ENCODE results near the gene CELSR1.
"Not testable (repeated sequence)": the region's sequence is repeated elsewhere in the genome, so short reads cannot be mapped to it uniquely, and the experiment has no call there.

Gene CELSR1

DNA sequence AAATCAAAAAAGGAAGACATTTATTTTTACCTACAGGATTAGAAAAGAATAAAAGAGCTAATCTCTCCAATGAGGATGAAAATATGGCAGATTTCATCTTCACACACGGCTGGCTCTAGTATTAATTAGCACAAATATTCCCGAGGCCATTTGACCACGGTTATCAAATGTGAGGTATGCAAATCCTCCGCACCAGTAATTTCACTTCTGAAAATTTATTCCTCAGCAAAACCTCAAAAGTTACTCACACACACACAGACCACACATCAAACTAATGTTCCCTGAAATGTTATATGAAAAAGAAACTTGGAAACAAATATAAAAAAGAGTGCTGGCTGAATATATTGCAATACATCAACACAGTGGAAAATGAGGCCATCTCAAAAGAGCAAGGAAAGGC is 32.8 kb downstream of the CELSR1 start:
- Mint-ChIP-seq H3K9me3 (no peaks in the 10 kb centered on the region), H3K4me3 (no peak overlapping the region), H3K36me3 (ENCODE audit: low read depth) (no peaks in the 10 kb centered on the region), H3K27me3 (peaks cover 21% of the 10 kb centered on the region), H3K4me1 (ENCODE audit: low read depth) (peaks cover 3% of the 10 kb centered on the region), H3K27ac (no peak overlapping the region)
- no peak for DNase-seq

DNA sequence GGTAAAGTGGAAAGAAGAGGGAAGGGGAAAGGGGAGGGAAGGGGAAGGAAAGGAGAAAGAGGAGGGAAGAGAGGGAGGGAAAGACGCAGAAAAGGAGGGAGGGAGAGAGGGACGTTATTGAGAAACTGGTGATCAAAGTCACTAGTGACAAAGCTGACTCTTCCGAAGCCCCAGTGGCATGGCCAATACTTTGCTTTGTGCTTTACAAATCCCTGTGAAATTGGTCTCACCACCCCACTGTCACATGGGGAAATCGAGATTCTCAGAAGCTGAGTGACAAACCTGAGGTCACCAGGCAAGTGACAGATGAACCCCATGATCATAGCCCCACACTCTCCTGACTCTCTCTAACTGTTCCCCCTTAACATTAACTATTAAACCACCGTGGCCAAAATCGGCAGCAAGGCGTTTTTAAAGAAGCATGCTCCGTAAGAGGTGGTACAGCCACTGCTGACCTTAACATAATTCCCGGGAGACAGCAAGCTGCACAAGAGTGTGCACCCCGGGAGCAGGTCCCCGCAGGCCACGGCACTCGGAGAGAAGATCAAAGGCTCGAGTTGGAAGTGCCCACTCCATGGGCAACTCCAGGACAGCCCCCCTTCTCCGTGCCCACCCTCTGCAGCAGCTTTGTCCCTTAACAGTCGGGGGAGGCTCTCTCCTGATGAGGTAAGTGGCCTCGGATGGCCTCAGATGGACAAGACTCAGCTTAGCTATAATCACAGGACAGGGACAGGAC is 34.8 kb downstream of the CELSR1 start:
- peaks cover 31% of the 10 kb centered on the region for H3K27me3 Mint-ChIP-seq
- H3K36me3 Mint-ChIP-seq (ENCODE audit: low read depth) = no peaks in the 10 kb centered on the region
- H3K4me3 Mint-ChIP-seq = no peak overlapping the region
- H3K4me1 Mint-ChIP-seq (ENCODE audit: low read depth) = peaks cover 11% of the 10 kb centered on the region
- no peak overlapping the region for H3K27ac Mint-ChIP-seq
- no peak for DNase-seq
- H3K9me3 Mint-ChIP-seq = no peaks in the 10 kb centered on the region

- H3K4me3 Mint-ChIP-seq = no peak overlapping the region
- DNase-seq = no peak
- peaks cover 34% of the 10 kb centered on the region for H3K27me3 Mint-ChIP-seq
- no peak overlapping the region for H3K27ac Mint-ChIP-seq
- peaks cover 11% of the 10 kb centered on the region for H3K4me1 Mint-ChIP-seq (ENCODE audit: low read depth)
- no peaks in the 10 kb centered on the region for H3K36me3 Mint-ChIP-seq (ENCODE audit: low read depth)
- H3K9me3 Mint-ChIP-seq = no peaks in the 10 kb centered on the region
Measured at GRCh38 chr22:46501701-46502100, 35.7 kb downstream of the CELSR1 start.

GRCh38 chr22:46501265-46501664 is 36.2 kb downstream of the CELSR1 start:
- H3K4me3 Mint-ChIP-seq; H3K36me3 Mint-ChIP-seq (ENCODE audit: low read depth); DNase-seq; H3K9me3 Mint-ChIP-seq; H3K27ac Mint-ChIP-seq: not testable (repeated sequence)
- H3K4me1 Mint-ChIP-seq (ENCODE audit: low read depth) = peaks cover 11% of the 10 kb centered on the region
- peaks cover 34% of the 10 kb centered on the region for H3K27me3 Mint-ChIP-seq

DNA sequence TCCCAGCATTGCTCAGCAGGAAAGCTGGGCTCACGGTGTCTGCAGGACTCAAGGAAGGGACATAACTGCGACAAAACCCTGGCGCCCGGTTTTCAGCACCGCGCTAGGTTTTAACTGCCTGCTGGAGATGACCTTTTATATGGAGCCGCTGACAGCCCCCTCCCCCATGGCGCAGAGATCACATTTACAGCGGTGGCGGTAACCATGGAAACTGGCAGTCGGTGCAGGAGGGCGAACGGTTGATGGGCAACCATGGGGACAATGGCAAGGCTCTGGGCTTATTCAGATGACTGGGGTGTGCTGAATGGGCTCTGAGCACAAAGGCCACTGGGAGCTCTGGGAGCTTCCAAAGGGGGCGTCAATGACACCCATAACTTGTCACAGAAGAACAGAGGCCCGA is 37.2 kb downstream of the CELSR1 start:
- H3K9me3 Mint-ChIP-seq = no peaks in the 10 kb centered on the region
- no peaks in the 10 kb centered on the region for H3K36me3 Mint-ChIP-seq (ENCODE audit: low read depth)
- H3K4me3 Mint-ChIP-seq = no peak overlapping the region
- no peak overlapping the region for H3K27ac Mint-ChIP-seq
- no peak for DNase-seq
- peaks cover 34% of the 10 kb centered on the region for H3K27me3 Mint-ChIP-seq
- H3K4me1 Mint-ChIP-seq (ENCODE audit: low read depth) = peaks cover 11% of the 10 kb centered on the region

DNA sequence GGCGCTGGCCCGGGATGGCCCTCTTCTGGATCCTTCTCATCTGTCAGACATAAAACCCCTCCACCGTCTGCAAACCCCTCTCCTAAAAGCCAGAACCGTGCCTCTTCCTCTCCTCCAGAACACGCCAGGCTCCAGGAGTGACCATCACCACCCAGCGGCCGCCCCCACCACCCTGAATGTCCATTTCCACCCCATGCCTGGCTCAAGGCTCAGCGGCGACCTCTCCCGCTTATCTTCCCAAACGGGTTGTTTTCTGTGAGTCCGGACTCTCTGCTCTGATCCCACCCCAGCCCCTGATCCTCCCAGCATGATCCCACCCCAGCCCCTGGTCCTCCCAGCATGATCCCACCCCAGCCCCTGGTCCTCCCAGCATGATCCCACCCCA is 37.6 kb downstream of the CELSR1 start:
- Mint-ChIP-seq H3K27ac (no peak overlapping the region), H3K9me3 (no peaks in the 10 kb centered on the region), H3K4me1 (ENCODE audit: low read depth) (peaks cover 11% of the 10 kb centered on the region), H3K27me3 (peaks cover 34% of the 10 kb centered on the region), H3K36me3 (ENCODE audit: low read depth) (no peaks in the 10 kb centered on the region), H3K4me3 (no peak overlapping the region)
- DNase-seq = no peak

DNA sequence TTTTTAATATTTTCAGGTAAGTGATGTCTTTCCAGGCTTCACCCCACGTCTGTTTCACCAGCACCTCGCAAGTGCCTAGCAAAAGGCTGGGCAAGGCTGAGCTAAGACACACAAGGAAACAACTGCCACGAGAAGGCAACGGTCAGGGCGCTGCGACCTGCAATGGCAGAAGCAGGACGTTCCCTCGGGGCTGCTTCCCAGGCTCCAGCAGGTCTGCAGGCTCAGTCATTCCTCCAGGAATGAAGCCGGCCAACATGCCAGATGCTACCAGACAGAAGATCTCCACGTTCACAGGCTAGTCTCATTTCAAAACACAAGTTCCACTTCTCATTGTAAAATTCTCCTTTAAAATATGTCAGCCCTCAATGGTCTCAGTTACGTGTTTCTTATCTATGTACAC is 45.5 kb downstream of the CELSR1 start:
- no peak for DNase-seq
- Mint-ChIP-seq H3K4me1 (ENCODE audit: low read depth) (no peaks in the 10 kb centered on the region), H3K36me3 (ENCODE audit: low read depth) (no peaks in the 10 kb centered on the region), H3K9me3 (no peaks in the 10 kb centered on the region), H3K4me3 (no peak overlapping the region), H3K27me3 (no peaks in the 10 kb centered on the region), H3K27ac (no peak overlapping the region)

- Mint-ChIP-seq H3K4me3 (no peak overlapping the region), H3K27ac (no peak overlapping the region), H3K27me3 (no peaks in the 10 kb centered on the region), H3K4me1 (ENCODE audit: low read depth) (no peaks in the 10 kb centered on the region), H3K36me3 (ENCODE audit: low read depth) (no peaks in the 10 kb centered on the region), H3K9me3 (no peaks in the 10 kb centered on the region)
- DNase-seq = no peak
Measured at GRCh38 chr22:46490538-46490937, 46.9 kb downstream of the CELSR1 start.

GRCh38 chr22:46486996-46487717 is 50.3 kb downstream of the CELSR1 start:
- no peaks in the 10 kb centered on the region for H3K36me3 Mint-ChIP-seq (ENCODE audit: low read depth)
- H3K27me3 Mint-ChIP-seq = peaks cover 3% of the 10 kb centered on the region
- H3K4me1 Mint-ChIP-seq (ENCODE audit: low read depth) = peaks cover 8% of the 10 kb centered on the region
- H3K27ac Mint-ChIP-seq = no peak overlapping the region
- H3K9me3 Mint-ChIP-seq = no peaks in the 10 kb centered on the region
- DNase-seq = no peak
- no peak overlapping the region for H3K4me3 Mint-ChIP-seq

DNA sequence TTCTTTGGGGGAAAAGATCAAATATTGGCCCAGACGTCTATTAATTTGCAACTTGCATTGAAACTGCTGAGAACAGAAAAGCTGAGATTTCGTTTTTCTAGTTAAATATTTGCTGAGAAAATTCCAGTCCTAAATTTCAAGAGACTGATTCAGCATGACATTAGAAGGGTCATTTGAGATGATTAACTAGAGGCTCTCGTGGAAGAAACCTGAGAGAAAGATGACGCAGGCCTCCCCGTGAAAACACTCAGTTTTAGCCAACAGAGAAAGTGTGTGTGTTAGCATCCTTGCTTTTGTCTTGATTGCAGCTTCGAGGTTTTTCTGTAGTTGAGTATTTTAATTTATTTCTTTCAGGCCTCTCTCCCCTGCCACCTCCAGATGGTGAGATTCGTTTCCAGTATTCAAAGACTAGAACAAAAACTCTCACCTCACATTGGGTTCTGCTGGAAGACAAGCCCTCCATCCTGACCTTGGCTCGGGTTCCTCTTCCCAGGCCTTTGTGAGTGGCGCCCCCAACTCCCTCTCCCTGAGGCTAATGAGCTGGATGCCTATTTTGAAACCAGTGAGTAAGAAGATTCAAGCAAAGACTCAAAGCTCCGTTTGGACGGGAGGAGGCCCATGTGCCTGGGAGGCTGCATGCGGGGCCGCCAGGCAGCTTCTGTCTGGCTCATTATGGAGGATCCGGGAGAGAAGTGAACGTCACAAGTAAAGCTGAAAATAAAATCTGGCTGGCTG is 52.4 kb downstream of the CELSR1 start:
- no peaks in the 10 kb centered on the region for H3K36me3 Mint-ChIP-seq (ENCODE audit: low read depth)

DNA sequence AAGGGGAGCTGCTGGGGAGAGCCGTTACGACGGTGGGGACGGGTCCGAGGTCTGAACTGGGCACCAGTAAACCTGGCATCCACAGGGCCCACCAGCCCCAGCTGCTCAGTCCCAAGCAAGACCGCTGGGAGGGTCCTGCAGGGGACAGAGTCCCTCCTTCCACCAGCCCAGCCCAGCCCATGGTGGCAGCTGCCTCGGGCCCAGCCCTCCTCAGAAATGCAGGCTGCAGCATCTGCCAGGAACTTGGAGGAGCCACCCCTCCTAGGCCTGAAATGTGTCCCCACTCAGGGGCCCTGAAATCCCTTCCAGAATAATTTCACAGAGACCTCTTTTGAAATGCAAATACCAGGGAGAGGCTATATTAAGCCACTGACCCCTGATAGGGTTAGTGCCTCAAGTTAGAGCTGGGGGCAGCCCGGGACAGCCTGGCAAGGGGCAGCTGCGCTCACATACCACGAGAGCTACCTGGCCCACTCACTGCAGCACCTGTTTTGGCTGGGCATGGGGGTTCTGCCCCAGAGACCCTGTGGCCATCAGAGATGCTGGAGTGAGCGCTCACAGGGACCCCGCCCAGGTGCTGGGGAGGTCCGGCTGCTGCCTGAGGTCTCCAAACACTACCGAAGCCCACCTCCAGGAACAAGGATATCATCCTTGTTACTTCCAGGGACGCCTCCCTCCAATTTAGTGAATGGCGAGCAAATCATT is 53.1 kb downstream of the CELSR1 start:
- H3K4me1 Mint-ChIP-seq (ENCODE audit: low read depth) = peaks cover 13% of the 10 kb centered on the region
- DNase-seq = no peak
- no peaks in the 10 kb centered on the region for H3K36me3 Mint-ChIP-seq (ENCODE audit: low read depth)
- no peak overlapping the region for H3K27ac Mint-ChIP-seq
- peaks cover 14% of the 10 kb centered on the region for H3K27me3 Mint-ChIP-seq
- H3K9me3 Mint-ChIP-seq = no peaks in the 10 kb centered on the region
- no peak overlapping the region for H3K4me3 Mint-ChIP-seq

More for the DNA sequence above, 52.4 kb downstream of the CELSR1 start:
- H3K27ac Mint-ChIP-seq = no peak overlapping the region
- no peak overlapping the region for H3K4me3 Mint-ChIP-seq
- peaks cover 13% of the 10 kb centered on the region for H3K4me1 Mint-ChIP-seq (ENCODE audit: low read depth)
- H3K27me3 Mint-ChIP-seq = peaks cover 11% of the 10 kb centered on the region
- DNase-seq = no peak
- H3K9me3 Mint-ChIP-seq = no peaks in the 10 kb centered on the region

GRCh38 chr22:46483353-46483752 is 54.1 kb downstream of the CELSR1 start:
- Mint-ChIP-seq H3K27ac (peak overlapping the region; percentile 18), H3K4me3 (no peak overlapping the region), H3K9me3 (no peaks in the 10 kb centered on the region)

GRCh38 chr22:46482056-46482675 is 55.3 kb downstream of the CELSR1 start:
- Mint-ChIP-seq H3K27ac (no peak overlapping the region), H3K27me3 (peaks cover 21% of the 10 kb centered on the region), H3K4me3 (no peak overlapping the region), H3K4me1 (ENCODE audit: low read depth) (peaks cover 14% of the 10 kb centered on the region), H3K36me3 (ENCODE audit: low read depth) (no peaks in the 10 kb centered on the region), H3K9me3 (no peaks in the 10 kb centered on the region)
- DNase-seq = no peak

More at GRCh38 chr22:46483353-46483752, 54.1 kb downstream of the CELSR1 start:
- no peak for DNase-seq
- Mint-ChIP-seq H3K27me3 (peaks cover 18% of the 10 kb centered on the region), H3K36me3 (ENCODE audit: low read depth) (no peaks in the 10 kb centered on the region), H3K4me1 (ENCODE audit: low read depth) (peaks cover 13% of the 10 kb centered on the region)

- H3K4me1 Mint-ChIP-seq (ENCODE audit: low read depth) = peaks cover 21% of the 10 kb centered on the region
- no peak overlapping the region for H3K27ac Mint-ChIP-seq
- no peak for DNase-seq
- H3K9me3 Mint-ChIP-seq = peaks cover 3% of the 10 kb centered on the region
- peaks cover 27% of the 10 kb centered on the region for H3K27me3 Mint-ChIP-seq
- no peaks in the 10 kb centered on the region for H3K36me3 Mint-ChIP-seq (ENCODE audit: low read depth)
- H3K4me3 Mint-ChIP-seq = no peak overlapping the region
Measured at GRCh38 chr22:46481386-46481785, 56.0 kb downstream of the CELSR1 start.
